ENCODE measurements around the gene ME2. TPM values are rescaled to one million over a fixed set of nuclear protein-coding genes. Genes with fewer than 3 reads are reported as not detected.
"Not testable (repeated sequence)": the region's sequence is repeated elsewhere in the genome, so short reads cannot be mapped to it uniquely, and the experiment has no call there.

Gene ME2
- total RNA-seq, 1 donor from 2014 or later, result 82.1 TPM

DNA sequence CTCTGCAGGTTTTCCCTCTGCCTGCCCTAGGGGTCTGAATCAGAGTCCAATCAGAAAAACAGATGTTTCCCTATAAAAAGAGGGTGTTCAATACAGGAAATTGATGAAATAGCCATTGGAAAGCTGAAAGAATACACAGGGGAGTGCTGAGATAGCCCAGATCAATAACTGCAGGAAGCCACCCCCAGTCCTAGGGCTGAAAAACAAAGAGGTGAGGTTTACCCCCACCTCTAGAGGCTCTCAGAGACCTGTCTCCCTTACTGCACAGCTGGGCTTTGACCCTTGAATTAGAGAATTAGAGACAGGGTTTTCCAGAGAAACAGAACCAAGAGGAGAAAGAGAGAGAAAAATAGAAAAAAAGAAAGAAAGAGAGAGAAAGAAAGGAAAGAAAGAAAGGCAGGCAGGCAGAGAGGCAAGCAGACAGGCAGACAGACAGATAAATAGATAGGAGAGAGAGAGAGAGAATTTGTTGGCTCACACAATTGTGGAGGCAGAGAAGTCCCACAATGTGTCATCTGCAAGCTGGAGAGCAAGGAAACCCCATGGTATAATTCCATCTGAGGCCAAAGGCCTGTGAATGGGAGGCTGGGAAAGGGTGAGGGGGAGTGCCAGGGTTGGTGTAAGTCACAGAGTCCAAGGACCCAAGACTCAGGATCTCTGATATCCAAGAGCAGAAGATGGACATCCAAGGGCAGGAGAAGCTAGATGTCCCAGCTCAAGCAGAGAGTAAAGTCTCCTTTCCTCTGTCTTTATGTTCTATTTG, 18.9 kb upstream of the ME2 start:
- intact Hi-C loops (cut with micrococcal nuclease), result no loop called here

DNA sequence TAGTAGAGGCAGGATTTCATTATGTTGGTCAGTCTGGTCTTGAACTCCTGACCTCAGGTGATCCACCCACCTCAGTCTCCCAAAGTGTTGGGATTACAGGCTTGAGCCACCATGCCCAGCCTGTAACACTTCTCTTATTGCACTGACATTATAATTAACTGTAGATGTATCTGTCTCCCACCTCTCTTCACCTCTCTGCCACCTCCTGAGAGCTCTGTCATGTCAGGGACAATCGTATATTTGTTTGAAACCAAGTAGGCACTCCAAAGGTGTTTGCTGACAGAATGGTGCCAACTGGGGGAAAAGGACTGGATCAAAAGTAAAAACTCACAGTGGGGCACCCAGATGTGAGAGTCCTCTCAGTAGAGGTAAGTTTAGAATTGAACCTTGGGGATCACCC, 17.3 kb upstream of the ME2 start:
- intact Hi-C loops (cut with micrococcal nuclease), result no loop called here

DNA sequence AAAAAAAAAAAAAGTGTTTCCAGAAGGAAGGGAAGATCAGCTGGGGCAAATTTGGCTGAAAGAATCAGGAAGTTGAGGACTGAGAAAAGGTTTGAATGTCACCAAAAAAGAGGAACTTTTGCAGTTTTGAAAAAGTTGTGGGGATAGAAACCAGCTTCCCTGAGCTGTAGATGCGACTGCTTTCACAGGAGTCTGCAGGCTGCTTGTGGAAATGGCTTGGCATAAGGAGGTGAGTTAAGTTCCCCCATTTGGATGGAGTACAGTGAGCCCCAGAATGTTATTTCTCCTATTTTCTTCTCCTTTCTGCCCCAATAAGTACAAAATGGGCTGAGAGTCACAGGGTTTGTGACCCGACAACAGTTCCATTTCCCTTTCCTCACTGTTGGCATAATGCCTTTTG, 16.5 kb upstream of the ME2 start:
- intact Hi-C loops (cut with micrococcal nuclease), result no loop called here

DNA sequence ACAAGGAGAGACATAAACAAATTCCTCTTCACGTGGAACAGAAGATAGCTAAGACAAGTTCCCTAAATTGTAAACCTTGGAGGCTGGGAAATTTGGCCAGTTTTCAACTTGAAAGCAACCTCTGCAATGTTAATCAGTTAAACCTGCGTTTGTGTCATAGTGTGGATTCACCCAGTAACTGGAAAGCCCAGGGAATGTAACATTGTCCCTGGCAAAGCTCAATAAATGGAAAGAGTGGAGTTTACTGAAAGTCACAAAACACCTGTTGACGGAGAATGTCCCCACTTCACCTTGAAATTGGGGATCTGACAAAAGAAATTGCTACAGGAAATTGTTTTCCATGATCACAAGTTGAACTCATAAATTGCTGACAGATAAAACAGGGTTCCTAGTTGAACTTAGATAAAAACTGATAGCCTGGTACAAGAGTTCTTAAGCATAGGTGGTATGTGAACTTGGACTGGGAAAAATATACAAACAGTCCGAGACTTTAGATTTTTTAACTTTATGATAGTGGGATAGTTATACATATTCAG, 15.0 kb upstream of the ME2 start:
- intact Hi-C loops (cut with micrococcal nuclease), result no loop called here

DNA sequence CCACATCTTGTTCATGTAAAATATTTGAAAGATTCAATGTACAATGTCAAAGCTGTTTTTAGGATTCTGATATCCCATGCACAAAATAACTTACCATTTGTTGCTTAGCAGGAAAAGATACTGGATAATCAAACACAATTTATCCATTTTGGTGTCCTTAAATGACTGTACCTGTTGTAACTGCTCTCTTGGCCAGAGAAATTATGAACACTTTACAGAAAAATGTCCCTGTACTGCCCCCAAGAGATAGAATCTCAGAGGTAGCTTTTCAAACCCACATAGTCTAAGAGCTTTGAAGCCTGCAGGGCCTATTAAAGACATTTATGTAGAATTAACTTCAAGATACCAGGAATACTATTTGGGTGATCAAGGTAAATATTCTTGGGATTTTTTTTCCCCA, 12.2 kb upstream of the ME2 start:
- intact Hi-C loops (cut with micrococcal nuclease), result loop anchor here (2.0 kb wide), 1 partner anchor 46 kb away; the partner anchor contains the start of gene MRO

DNA sequence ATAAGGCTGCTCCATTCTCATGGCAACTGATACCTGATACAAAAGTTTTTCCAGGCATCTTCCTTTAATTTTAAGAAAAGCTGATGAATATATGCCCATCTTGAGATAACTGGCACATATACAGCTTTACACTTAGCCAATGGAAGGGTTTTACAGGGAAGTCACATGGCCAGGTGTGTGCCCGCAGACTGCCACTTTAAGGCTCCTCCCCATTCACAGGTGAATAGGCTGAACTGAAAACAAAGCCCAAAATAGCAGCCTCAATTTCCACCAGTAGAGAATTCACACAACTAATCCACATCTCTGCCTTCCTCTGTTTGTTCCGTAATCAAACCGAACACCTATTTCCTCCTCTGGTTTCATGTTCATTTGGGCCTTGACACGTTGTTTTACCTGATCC, 9.8 kb upstream of the ME2 start:
- intact Hi-C loops (cut with micrococcal nuclease), result no loop called here

DNA sequence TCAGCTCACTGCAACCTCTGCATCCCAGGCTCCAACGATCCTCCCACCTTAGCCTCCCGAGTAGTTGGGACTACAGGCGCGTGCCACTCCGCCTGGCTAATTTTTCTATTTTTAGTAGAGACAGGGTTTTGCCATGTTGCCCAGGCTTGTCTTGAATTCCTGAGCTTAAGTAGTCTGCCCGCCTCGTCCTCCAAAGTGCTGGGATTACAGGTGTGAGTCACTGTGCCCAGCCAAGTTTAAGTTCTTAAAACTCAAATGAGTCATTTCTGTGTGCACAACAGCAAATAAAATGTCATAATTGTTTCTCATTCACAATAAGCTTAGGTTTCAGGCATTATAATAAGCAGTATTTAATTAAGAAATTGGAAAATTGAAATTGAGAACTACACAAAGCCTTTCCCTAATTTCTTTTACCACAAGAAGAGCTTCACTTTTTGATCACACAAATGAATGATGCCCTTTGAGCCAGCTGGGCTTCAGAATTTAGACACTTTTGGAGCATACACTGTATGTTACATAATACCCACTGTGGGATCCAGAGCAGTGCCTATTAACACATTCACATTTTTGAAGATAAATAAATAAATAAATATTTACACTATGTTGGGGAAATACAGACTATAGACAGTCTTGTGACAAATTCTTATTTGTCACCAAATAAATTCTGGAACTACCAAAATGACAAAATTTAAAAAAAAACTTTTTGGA, 8.6 kb upstream of the ME2 start:
- intact Hi-C loops (cut with micrococcal nuclease), result no loop called here

DNA sequence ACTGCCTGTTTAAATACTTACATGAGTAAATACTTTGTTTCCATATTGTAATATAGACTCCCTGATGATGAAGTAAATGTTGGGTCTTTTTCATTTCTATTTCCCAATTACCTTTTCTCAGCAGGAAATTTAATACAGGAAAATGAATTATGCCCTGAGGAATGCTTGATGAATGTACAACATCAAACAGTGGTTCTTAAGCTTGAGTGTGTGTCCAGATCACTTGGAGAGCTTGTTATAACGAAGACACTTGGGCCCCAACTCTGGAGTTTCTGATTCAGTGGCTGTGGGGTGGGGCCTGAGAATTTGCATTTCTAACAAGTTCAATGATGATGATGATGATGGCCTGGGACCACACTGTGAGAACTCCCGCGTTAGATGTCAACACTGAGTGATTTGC, 7.1 kb upstream of the ME2 start:
- intact Hi-C loops (cut with micrococcal nuclease), result no loop called here

DNA sequence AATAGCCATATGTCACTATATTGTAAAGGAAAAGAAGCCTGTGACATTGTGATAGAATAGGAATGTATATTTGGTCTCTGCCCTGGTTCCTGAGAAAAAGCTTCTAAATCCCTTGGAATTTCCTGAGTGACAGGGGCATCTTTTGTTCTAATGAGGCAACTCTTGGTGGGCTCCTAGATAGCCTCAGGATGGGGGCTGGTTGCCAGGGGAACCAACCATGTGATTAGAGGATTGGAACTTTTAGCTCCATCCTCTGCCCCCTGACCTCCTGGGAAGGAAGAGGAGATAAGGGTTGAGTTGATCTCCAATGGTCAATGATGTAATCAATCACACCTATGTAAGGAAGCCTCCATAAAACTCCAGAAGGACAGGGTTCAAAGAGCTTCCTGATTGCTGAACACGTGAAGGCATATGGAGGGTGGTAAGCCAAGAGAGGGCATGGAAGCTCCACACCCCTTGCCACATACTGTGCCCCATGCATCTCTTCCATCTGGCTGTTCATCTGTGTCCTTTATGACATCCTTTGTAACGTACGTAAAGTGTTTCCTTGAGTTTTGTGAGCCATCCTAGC, 2.9 kb upstream of the ME2 start:
- intact Hi-C loops (cut with micrococcal nuclease), result loop anchor here (5.0 kb wide), 1 partner anchor 1064 kb away; the partner anchor contains the start of gene ACAA2

DNA sequence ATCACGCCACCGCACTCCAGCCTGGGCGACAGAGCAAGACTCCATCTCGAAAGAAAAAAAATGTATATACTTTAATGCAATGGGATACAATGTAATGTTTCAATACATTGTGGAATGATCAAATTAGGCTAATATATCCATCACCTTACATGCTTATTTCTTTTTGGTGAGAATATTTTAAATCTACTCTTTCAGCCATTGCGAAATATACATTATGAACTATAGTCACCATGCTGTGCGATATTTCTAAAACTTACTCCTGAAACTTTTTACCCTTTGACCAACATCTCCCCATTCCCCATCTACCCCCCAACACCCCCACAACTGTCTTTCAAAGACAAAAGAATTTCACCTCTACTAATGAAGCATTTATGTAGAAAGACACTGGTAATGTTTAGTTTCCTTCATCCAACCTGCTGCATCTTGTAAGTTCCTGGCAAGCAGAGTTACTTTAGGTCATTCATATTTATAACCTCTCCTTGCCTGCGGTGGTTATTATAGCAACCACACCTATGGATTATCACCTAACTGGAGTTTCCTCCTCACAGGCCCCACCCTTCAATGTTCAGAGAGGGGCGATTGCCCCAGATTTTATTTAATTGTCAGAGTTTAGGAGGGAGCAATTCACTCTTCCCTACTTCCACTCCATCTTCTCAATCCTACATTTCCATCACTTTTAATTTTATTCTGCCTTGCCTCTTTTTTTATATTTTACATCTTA, 1.2 kb upstream of the ME2 start:
- intact Hi-C loops (cut with micrococcal nuclease), result loop anchor here (1.0 to 5.0 kb wide), 9 partner anchors 57 to 1065 kb away; partner anchors contain the start of genes ACAA2, ELAC1, MBD1 and MEX3C

DNA sequence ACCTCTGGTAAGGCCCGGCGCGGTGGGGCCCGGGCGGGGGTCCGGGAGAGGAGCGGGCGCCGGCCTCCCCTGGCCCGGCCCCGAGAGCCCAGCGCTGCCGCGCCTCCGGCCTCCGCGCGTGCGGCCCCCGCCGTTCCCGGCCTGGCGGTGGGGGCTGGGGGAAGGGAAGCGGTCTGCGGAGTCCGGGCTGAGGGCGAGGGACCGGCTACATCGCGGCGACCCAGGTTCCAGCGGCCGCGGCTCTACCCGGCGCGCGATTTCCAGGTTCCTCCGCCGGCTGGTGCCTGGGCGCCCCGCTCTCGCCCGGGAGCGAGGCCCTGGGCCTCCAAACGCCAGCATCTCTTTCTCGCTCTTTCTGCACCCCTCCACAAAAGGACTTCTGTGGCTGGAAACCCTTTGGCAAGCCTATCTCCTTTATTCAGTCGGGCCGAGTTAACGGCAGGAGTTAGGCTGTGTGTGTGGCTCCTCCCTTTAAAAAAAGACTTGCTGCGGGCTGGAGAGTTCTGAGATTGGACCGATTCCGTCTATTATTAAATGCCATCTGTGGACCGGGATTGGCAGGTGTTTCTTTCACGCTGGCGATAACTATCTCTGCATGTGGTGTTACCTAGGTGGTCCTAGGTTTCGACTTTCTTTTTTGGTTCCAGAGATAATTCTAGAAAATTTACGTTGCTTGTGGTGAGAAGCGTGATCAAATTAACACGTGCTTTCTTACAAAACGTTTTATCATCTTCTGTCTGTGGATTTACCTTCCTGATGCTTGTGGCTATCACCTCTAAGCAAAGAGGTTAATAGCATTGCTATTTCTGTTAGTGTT, 592 bp downstream of the ME2 start:
- intact Hi-C loops (cut with micrococcal nuclease), result loop anchor here (2.0 to 5.0 kb wide), 4 partner anchors 273 to 1067 kb away; partner anchors contain the start of genes ACAA2, MBD1 and SKA1

DNA sequence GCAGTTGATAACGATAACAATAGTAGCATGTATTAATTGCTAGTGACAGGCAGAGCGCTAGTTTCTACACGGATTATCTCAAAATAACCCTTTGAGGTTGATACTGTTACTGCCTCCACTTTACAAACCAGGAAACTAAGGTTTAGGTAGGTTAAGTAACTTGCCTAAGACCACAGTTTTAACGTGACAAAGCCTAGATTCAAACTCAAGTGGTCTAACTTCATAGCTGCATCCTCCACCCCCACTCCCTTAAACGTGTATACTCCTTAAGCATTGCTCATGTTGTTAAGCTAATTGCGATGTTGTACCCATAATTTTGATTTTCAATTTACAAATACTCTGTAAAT, 1.2 kb downstream of the ME2 start:
- intact Hi-C loops (cut with micrococcal nuclease), result no loop called here

DNA sequence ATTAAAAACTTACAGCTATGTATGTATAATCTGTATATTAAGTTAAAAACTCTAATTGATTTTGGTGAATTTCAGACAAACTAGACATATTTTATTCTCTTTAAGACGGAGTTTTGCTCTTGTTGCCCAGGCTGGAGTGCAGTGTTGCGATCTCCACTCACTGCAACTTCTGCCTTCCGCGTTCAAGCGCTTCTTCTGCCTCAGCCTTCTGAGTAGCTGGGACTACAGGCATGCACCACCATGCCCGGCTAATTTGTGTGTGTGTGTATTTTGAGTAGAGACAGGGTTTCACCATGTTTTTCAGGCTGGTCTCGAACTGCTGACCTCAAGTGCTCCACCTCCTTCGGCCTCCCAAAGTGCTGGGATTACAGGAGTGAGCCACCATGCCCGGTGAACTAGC, 2.0 kb downstream of the ME2 start:
- intact Hi-C loops (cut with micrococcal nuclease), result not testable (repeated sequence)

DNA sequence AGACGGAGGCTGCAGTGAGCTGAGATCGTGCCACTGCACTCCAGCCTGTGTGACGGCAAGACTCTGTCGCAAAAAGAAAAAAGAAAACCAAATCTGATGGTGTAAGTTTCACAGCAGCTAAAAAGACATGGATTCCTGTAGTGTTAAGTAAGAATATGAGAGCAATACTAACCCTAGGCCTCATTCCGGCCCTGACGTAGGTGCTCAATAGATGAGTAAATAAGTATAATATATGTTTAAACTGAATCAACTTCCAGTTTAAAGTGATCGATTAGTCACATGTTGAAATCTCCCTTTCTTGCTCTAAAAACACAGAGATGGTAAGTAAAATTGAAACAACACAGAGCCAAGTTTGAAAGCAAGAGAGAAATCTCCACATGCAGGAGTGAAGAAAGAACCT, 8.0 kb downstream of the ME2 start:
- intact Hi-C loops (cut with micrococcal nuclease), result no loop called here

DNA sequence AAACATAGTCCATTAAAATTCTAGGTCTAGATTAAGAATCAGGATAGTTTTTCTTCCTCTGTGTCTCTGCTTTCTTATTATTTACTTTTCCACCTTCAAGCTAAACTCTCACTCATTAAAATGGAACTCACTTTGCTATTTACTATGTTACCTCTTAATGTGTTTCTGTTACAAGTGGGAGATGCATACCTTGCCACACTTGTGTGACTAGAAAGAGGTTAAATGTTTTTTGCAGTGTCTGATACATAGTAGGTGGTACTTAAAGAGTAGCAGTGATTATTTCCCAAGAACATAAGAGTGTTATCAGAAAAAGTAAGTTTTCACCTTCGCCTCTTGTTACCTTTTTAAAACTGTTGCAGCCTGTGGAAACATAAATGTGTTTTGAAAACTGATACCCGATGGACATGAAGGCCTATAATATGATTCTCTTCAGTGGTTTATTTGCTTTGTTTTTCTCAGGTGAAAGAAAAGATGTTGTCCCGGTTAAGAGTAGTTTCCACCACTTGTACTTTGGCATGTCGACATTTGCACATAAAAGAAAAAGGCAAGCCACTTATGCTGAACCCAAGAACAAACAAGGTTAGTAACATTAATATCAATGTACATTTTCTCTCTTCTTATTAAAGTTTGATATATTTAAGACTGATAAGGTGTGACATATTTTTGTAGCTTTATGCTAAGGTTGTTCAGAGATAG, 16.6 kb downstream of the ME2 start:
- intact Hi-C loops (cut with micrococcal nuclease), result no loop called here

DNA sequence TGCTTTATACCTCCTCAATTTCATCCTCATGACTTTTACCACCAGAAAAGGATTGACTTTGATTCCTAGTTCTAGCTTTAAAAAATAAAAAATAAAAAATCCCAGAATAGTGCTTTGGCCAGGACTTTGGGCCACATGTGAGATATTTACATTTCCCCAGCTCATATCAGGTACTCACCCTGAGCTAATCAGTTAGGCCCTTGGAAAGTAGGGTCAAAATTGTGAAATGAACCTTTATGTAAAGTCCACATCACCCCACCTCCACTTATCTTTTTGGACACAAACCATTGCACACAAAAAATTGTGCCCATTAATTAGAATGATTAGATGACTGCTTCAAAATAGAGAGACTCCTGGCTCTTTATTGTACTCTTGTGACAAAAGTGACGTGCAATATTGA, 17.2 kb downstream of the ME2 start:
- intact Hi-C loops (cut with micrococcal nuclease), result no loop called here

DNA sequence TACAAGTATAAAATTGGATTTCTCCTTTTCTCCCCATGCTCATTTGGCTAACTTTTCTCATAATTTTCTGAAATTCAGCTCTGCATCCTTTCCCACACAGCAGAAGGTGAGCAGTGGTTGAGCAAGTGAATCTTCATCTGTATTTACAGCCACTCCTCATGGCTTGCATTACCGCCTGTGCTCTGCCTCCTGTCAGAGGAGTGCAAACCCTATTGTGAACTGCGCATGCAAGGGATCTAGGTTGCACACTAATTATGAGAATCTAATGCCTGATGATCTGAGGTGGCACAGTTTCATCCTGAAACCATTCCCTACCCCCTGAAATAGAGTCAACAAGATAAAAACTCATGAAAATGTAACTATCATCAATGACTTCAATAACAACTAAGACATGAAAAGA, 20.0 kb downstream of the ME2 start:
- intact Hi-C loops (cut with micrococcal nuclease), result no loop called here

DNA sequence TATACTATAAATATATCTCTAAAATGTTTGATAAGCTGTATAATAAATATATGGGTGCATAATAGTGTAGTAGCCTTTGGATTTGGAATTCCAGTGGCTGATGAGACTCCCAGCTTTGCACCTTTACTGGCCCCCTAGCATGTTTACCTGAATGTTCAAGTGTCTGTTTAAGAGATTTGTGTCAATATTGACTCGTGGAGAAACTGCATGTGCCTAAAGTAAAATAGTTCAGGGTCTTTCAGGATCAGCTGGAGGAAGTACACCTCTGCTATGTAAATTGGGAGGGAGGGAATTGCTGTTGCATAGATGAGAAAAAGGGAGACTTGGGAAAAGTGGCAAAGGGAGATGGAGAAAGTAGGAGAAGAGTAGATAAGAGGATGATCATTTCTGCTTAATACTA, 23.9 kb downstream of the ME2 start:
- intact Hi-C loops (cut with micrococcal nuclease), result no loop called here

DNA sequence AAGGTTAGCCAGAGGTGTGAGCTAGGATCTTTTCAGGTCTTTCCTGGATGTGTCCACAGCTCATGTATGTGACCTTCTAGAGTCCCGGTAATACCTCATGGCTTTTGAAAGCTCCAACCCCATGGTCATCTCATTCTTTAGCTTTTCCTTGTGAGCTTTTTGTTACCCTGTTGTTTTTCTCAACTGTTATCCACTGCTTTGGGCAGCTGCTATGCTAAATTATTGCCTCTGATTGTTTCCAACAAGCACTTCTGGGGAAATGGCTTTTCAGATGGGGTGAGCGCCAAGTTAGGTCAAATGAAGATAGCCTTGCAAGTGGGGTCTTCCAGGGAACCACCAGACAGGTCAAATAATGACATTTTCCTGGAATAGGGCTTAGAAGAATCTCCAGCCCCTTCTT, 27.9 kb downstream of the ME2 start:
- intact Hi-C loops (cut with micrococcal nuclease), result no loop called here

DNA sequence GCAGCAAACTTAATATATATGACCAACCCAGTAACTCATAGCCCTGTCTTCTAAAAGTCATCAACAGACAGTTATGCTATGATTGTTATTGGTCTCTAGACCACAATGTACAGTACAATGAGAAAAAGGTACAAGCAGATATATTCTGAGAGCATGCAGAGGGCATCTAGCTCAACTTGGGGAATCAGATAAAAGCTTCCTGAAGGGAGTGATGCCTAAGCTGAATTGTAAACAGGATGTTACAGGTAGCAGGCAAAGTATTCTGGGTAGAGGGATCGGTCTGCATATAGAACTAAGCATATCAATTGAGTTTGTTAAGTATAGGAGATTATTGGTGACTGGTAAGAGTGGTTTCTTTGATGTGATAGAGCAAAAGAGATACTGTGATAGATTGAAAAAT, 30.3 kb downstream of the ME2 start:
- intact Hi-C loops (cut with micrococcal nuclease), result no loop called here

All from T-helper 1 cell treated with Interleukin-12 subunit alpha and Interleukin-12 subunit beta and Interleukin-4 antibody, amounts not matched to agents 30 ng/mL and 1 ng/mL, for 36 hours (primary cell).